NCI-H2081 (cell line): ENCODE data around the gene CALD1.

ENCODE experiments used
- DNase-seq, 2 experiments: peaks; one replicate each; lab custom pipeline; 2025; lab: John Stamatoyannopoulos, UW

CALD1 gene

GRCh38 chr7:134894928-134895327 lies 115.5 kb downstream of the CALD1 start:
- DNase-seq, result no peak

DNA sequence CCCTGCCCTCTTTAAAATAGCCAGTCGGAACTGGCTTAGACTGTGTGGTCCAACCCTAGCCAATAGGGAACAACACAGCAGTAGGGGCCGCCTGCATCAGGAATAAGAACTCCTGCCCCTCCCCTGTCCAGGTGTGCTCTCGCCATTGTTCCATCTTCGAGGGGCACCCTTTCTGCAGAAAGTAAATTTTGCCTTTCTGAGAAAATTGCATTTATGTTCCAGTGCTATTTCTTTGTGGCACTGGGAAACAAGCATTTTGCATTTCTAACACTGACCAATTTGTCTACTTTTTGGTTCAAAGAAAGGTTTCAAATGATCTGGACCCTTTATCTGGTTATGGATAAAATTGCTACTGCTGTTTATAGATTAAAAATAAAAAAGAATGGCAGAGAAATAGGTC lies 116.6 kb downstream of the CALD1 start:
- DNase-seq, result no peak

- DNase-seq, result no peak
These were observed 118.5 kb downstream of the CALD1 start for GRCh38 chr7:134897936-134898335.

DNA sequence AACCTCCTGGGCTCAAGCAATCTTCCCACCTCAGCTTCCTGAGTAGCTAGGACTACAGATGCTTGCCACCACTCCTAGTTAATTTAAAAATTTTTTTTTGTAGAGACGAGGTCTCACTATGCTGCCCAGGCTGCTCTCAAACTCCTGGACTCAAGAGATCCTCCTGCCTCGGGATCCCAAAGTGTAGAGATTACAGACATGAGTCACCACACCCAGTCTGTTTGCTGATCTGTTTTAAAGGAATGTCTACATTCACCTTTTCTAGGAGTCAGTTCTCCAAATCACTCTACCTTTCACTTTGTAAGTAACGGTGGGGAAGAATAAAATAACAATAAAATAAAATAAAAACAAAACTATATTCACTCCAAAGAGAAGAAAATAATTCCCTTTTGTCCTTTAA lies 120.3 kb downstream of the CALD1 start:
- DNase-seq, result no peak

DNA sequence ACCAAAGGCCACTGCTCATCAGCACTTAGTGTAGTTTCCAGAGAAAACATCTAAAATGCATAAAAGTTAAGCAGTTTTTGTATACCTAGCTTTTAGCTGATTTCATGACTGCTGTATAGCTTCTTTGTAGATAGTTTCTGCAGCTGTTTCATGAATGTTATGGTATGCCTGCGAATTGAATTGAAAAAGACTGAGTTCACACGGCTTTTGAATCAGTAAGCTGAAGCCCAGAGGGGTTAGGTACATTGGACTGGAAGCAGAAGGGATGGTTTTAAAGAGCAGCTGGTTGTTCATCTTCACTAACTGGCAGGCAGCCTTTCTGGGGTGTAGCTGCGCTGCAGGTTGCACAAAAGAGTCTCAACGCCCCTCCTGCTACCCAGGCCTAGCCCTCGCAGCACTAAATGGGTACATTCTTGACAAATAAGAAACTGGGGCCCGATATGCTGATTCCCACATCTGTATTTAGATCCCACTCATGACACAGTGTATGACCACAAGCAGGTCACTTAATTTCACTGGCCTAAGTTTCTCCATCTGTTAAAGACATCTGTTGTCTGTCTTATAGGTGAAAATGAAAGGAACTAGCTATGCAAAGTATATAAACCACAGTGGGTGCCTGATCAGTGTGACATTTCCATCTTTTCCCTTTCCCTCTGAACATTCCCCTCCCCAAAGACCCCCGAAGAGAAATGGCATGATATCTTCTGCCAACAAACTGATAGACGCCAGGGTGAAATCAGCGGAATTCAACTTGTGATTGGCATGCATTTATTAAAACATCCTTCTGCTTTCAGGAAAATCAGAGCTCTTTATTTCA lies 120.9 kb downstream of the CALD1 start:
- DNase-seq, result no peak

DNA sequence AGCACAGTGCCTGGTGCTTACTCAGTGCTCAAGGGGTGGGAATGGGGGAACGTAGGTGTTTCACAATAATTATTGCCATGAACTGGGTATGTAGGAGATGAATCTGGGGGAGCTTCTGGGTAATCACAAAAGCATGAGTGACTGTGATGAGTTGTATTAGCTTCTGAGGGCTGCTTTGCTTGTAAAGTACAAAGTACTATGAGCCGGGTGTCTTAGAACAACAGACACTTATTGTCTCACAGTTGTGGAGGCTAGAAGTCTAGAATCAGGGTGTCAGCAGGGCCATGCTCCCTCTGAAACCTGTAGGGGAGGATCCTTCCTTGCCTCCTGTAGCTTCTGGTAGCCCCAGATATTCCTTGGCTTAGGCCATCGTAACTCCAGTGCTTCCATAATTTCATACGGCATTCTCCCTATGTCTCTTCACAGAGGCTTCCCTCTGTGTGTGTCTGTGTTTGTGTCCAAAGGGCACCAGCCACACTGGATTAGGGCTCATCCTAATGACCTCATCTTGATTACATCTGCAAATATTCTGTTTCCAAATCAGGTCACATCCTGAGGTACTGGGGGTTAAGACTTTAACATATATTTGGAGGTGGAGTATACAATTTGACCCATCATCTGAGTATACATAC lies 122.1 kb downstream of the CALD1 start:
- no peak for DNase-seq

GRCh38 chr7:134902058-134902457 lies 122.6 kb downstream of the CALD1 start:
- DNase-seq, result no peak

DNA sequence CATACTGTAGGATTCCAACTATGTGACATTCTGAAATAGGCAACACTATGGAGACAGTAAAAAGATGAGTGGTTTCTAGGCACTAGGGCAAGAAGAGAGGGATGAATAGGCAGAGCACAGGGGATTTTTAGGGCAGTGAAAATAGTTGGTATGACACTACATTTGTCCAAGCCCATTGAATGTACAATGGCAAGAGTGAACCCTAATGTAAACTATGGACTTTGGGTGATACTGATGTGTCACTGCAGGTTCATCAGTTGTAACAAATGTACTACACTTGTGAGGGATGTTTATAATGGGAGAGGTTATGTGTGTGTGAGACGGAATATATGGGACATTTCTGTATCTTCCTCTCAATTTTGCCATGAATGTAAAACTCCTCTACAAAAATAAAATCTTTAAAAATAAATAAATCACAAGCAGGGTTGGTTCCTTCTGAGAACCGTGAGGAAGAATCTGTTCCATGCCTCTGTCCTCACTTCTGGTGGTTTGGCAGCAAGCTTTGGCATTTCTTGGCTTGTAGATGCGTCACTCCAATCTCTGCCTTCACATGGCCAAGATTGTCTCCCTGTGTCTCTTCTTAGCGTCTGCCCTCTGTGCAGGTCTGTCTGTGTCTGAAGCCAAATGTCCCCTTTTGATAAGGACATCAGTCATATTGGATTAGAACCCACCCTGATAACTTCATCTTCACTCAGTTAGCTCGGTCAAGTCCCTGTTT lies 123.8 kb downstream of the CALD1 start:
- DNase-seq, result no peak

- DNase-seq, result no peak
These were observed 125.9 kb downstream of the CALD1 start for GRCh38 chr7:134905375-134905774.

DNA sequence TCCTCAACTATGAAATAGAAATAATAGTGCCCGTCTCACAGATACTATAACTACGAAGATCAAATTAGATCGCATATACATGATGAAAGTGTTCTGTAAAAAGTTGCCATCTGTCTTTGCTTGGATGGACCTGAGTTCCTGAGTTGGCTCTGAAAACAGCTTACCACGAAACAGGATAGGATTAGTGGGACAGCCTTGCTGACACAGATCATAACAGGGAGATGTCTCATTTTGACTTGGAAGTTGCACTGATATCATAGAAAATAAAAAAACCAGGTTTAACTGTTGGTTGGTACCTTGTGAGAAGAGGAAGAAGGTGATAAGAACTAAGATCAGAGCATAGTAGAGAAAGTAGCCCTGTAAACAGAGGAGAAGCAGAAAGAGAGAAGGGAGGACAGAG lies 127.6 kb downstream of the CALD1 start:
- DNase-seq, result no peak

DNA sequence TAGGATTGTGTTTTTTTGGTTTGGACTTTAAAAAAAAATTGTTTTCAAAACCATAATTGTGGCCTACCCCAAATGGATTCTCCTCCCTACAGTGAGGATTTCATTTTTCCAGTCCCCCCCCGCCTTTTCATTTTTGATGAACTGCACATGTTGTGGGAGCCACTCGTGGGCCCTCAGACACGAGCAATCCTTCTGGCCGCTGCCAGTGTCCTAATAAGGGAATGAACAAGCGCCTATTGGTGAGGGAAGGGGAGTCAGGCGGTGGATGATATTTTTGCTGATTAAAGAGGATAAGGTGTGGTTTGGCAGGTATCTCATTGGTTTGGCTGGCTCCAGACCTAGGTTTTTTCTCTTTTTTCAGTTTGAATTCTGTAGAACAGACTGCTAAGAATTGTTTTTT lies 128.2 kb downstream of the CALD1 start:
- no peak for DNase-seq

DNA sequence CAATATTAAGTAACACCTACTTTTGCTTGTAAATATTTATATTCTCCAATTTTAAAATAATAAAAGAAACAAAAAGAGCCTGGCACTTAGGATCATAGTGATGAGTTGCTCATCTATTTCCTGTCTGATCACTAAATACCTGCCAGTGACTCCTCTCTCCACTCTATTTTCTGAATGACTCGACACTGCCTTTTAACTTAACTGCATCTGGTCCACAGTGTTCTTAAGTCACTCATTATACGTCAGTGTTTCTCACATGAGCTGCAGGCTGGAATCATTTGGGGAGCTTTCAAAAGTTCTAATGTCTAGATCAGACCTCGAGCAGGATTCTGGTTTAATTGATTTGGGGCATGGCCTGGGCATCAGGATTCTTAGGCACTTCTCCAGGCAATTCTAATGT lies 128.9 kb downstream of the CALD1 start:
- no peak for DNase-seq

- no peak for DNase-seq
These were observed 130.9 kb downstream of the CALD1 start for GRCh38 chr7:134910214-134910890.

DNA sequence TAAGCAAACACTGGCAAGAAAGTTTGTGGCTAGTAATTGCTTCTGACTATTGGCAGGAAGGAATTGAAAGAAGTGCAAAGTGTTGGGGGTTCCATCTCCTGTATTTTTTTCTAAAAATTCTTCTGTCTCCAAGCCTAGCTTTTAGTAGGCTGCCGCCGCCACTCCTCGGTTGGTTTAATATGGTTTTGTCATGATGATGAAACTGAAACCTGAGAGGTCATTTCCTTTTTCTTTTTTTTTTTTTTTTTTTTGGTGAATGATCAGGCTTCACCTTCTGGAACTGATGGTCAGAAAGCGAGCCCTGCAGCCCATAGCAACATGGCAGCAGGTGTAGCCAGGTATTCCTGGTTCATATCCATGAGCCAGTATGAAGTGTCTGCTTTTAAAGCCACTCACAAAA lies 131.5 kb downstream of the CALD1 start:
- DNase-seq, result no peak

- DNase-seq, result no peak
These were observed 136.9 kb downstream of the CALD1 start for GRCh38 chr7:134916171-134916883.

GRCh38 chr7:134919240-134919641 lies 139.8 kb downstream of the CALD1 start:
- no peak for DNase-seq

DNA sequence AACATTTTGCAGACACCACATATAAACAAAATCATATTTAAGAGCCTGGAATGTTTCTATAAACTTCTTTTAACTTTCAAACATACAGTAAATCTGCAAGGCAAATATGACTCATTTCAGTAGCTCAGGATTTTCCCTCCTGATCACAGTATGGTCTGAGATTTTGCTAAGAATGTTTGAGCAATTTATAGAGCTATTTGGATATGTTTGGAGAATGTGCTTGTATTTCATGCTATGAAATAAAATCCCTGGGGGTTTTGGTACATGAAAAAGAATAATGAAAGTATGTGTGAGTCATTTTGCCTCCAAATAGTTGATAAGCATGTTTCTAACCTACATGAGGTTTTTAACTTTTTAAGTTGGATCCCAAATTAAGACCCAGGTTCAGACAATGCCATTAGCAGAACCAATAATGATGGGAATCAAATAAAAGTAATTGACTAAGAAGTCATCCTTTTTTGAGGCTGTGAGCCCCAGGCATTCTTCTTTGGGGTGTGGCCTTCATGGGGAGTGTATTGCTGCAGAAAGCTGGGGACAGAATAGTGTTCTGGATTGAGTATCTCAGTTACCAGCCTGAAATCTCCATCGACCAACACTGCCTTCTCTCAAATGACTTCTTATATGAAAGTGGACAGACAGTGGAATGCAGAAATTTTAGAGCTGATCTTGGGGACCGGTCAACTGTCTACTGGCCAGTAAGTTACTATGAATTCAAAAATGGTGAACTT lies 140.8 kb downstream of the CALD1 start:
- no peak for DNase-seq

DNA sequence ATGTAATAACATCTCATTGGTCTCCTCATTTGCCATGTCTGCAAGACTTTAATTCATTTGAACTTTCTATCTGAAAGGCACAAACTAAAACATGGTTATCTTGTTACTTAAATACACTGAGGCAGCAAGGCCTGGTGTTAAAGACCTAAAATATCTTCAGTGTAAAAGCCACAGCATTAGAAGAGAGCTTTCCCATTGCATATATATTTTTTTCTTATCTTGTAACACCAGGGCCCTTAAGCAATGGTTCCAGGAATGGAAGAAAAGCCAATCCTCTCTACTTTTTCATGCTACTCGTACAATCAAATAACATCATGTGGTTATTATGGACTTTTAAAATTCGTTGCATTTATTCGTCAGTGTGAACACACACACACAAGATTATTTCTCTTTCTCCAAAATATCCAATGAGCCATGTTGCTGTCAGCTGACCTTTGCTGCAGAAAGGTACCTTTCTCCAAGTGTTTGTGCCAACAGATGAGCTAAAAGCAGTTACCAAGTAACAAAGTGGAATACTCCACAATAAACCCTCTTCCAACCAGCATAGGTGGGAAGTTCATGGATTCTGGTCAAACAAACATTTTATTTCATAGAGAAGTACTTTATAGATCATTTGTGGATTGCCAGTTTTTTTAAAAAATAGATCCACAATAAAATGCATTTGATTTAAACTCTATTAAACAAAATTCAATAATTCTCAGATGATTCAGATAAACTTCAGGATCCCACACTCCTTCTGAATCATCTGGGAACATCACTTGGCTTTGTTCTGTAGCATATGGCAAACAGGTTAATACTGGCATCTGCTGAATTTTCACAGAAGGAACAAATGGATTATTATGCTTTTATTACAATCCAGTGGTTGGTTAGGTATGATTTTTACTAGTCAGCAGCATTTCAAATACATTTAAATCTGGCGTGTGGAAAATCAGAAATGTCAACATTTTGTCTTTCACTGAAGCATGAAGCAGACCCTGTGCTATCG lies 143.6 kb downstream of the CALD1 start:
- no peak for DNase-seq

GRCh38 chr7:134925766-134926165 lies 146.3 kb downstream of the CALD1 start:
- DNase-seq, result no peak

DNA sequence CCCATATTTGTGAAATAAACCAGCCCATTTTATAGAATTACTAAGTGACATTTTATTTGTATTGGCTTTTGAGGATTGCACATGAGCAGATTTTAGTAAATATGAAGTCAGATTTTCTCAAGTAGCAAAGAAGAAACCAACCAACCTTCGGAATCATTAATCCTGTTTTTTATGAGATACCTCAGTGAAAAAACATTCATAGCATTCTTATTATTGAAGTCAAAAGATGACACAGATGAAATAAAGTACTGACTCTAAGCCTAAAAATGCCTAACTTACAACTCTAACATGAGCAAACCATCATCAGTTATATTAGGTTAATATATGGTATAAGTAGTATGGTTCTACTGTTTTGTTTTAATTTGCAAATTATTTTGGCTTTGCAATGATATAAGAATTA lies 147.0 kb downstream of the CALD1 start:
- DNase-seq, result no peak
